K562 treated with DMSO at 1 percent for 24 hours (cell line): Measurements from ENCODE around the gene CFAP299. TPM values are rescaled to one million over a fixed set of nuclear protein-coding genes. Genes with fewer than 3 reads are reported as not detected.

Experiments
- total RNA-seq: library from RNA; unstranded; fragments of 300-600 nt; gene quantifications from 2 replicates; pipeline ENCODE4 v1.2.3, GENCODE V29; 2022; ENCODE audit warnings: low read depth; ENCODE audit not compliant: insufficient read depth

CFAP299 gene
- total RNA-seq: not detected in 2 replicates

GRCh38 chr4:80335554-80336358 lies at the start of gene CFAP299:
TSS of gene CFAP299 (plus strand) at chr4:80335730.

Other genes starting within 250 kb of the CFAP299 start
- gene PRDM8, start 138.2 kb upstream of the CFAP299 start, total RNA-seq: not detected in 2 replicates
- 0.87 and 7.2 TPM in 2 replicates for gene FGF5, start 69.1 kb upstream of the CFAP299 start, total RNA-seq